Right atrium auricular region (tissue), 2 donors: ENCODE results near the gene SLAMF1. TPM values are rescaled to one million over a fixed set of nuclear protein-coding genes. Genes with fewer than 3 reads are reported as not detected.

Experiments used
- DNase-seq: peaks from one replicate; pipeline ENCODE4 v3.0.0-alpha.2; 2019; ENCODE audit warnings: low spot score
- H3K27ac ChIP-seq, 2 donors: fragments of 200-600 bp; sonication (generic); 1 replicate in 1 of 2; 2 replicates in 1 of 2; pipeline ENCODE4 v1.5.1; 2016 to 2019
- H3K27me3 ChIP-seq, 2 donors: fragments of 200-600 bp; sonication (generic); one replicate each; pipeline versions ENCODE4 v1.5.1 to v1.6.0; 2017 to 2019
- H3K36me3 ChIP-seq: fragments of 200-600 bp; sonication (generic); one replicate; pipeline ENCODE4 v1.5.1; 2016
- H3K4me1 ChIP-seq, 2 donors: fragments of 200-600 bp; sonication (generic); one replicate each; pipeline versions ENCODE4 v1.5.1 to v1.6.0; 2017 to 2019
- H3K4me3 ChIP-seq, 2 donors: fragments of 200-600 bp; sonication (generic); 1 replicate in 1 of 2; 2 replicates in 1 of 2; pipeline ENCODE4 v1.5.1; 2017 to 2019; ENCODE audit warnings: mild to moderate bottlenecking in 1 of 2, moderate library complexity in 1 of 2
- H3K9me3 ChIP-seq, 2 donors: fragments of 200-600 bp; sonication (generic); one replicate each; pipeline ENCODE4 v1.5.1; 2019
- total RNA-seq, 2 donors: library from RNA; depleted of rRNA; stranded (reverse); fragments of >200 nt; gene quantifications; one replicate each; pipeline ENCODE4 v1.1.0, GENCODE V29; 2016
- TF ChIP-seq, protein P1 (sequence below), 2 donors: fragments of 200-600 bp; sonication (generic); IDR thresholded peaks; one replicate each; pipeline ENCODE4 v1.5.1; 2019; ENCODE audit warnings: antibody characterized with exemption in 2 of 2

SLAMF1 gene
- total RNA-seq, 2 donors from 2014 or later, result 0.11 to 0.31 TPM

DNA sequence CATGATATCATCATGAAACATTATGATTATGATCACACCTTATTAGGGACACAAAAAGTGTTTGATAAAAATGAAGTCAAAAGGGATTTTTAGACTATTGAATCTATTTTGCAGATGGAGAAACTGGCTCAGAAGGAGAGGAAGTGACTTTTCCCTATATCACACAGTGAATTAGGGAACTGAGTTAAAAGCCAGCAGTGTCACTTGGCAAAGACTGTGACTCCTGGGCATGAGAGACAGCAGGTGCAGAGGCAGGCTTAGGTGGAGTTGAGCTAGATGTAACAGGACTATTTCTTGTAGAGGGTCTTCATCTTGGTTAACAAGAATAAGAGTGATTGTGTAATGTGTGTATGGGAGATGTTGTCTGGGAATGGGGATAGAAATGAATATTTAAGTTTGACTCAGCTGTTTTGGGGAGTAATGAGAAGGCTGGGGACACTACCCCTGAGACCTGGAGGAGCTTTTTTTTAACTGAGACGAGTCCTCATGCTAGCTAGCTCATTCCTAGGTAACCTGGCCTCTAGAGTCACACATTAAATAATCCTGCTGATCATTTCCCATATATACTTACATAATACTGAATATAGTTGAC is 66.5 kb downstream of the SLAMF1 start:
- no peak for DNase-seq
- Histone ChIP-seq H3K36me3 (no peaks in the 10 kb centered on the region), H3K4me3 (no peak overlapping the region), H3K4me1 (no peaks in the 10 kb centered on the region), H3K27ac (no peak overlapping the region), H3K9me3 (peaks cover 0 to 7% of the 10 kb centered on the region in 2 donors), H3K27me3 (no peaks in the 10 kb centered on the region)
- TF ChIP-seq, protein P1, sequence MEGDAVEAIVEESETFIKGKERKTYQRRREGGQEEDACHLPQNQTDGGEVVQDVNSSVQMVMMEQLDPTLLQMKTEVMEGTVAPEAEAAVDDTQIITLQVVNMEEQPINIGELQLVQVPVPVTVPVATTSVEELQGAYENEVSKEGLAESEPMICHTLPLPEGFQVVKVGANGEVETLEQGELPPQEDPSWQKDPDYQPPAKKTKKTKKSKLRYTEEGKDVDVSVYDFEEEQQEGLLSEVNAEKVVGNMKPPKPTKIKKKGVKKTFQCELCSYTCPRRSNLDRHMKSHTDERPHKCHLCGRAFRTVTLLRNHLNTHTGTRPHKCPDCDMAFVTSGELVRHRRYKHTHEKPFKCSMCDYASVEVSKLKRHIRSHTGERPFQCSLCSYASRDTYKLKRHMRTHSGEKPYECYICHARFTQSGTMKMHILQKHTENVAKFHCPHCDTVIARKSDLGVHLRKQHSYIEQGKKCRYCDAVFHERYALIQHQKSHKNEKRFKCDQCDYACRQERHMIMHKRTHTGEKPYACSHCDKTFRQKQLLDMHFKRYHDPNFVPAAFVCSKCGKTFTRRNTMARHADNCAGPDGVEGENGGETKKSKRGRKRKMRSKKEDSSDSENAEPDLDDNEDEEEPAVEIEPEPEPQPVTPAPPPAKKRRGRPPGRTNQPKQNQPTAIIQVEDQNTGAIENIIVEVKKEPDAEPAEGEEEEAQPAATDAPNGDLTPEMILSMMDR (IDR thresholded peaks at IDR 0.05), result no peak

DNA sequence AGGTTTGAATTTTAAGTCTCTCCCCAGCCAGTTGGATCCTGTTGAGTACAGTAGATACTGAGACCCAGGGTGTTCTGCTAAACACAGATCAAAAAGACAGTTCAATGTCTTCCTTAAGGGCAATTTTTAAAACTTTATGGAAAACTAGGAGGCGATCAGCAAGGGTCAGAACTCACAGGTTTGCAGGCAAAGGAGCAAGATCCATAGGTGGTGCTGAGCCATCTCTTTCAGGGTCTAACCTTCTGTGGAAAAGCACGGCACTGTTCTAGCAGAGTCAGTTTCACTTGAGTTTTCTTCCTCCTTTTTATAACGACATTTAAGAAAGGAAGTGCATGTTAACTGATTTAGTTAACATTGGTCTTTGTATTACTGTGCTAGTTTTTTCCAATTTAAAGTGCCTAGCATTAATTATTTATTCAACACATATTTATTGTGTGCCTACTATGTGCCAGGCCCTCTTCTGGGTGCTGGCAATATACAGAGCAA is 67.6 kb downstream of the SLAMF1 start, which contains the start of gene CD84:
Gene CD84, minus strand, starts transcription at position 281 of the 486 bp plus-strand sequence. Its CDS starts 59 bp downstream, at position 222.
- no peak for DNase-seq
- Histone ChIP-seq H3K36me3 (no peaks in the 10 kb centered on the region), H3K4me1 (no peaks in the 10 kb centered on the region), H3K9me3 (peaks cover 0 to 7% of the 10 kb centered on the region in 2 donors), H3K27me3 (no peaks in the 10 kb centered on the region), H3K27ac (no peak within 1 kb of the TSS), H3K4me3 (peak within 1 kb of the TSS in 1 of 2 donors; percentile 14)
- TF ChIP-seq, protein P1 (IDR thresholded peaks at IDR 0.05), result no peak

DNA sequence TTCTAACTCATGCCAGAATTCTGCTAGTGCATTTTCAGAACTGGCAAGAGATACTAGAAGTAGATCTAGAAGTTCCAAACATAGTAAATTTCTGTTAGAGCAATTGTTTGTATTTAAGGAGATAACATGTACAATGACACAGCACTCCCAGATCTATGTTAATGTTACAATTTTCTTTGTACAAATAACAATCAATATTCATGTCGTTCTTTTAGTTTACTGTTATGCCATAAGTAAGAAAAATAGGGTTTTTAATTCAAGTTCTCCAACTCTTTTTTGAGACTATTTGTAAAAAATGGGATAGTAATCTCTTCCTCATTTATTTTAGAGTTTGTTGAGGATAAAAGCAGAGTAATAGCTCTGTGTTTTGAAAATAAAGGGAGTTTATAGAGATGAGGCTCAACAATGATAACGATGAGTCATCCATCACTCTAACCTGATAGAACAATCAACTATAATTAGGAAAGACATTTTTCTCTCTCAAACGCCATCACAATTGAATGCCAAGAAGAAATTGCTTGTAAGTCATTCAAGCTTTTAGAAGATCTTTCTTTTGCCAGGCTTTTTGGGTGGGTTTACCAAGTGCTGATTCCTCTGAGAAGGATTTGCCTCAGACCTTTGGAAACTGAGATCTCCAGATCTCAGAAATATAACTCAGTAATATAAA is 68.2 kb downstream of the SLAMF1 start:
- H3K36me3 ChIP-seq, result no peaks in the 10 kb centered on the region
- peak overlapping the region in 1 of 2 donors; percentile 14 for H3K4me3 ChIP-seq

DNA sequence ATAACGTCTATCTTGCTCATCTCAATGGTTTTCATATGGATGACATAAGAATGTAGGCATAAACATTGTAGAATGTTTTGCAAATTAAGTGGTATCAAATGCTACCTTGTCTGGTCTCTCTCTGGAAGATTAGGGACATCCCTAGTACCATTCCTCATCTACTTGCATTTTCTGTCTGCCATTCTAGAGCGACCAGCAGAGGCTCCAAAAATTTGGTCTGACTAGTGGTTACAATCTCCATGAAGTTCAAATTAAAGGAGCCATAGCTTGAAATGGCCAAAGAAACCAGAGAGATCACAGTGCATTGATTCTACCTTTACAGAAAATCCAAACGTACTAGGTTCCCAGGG is 68.7 kb downstream of the SLAMF1 start:
- H3K4me1 ChIP-seq, result no peaks in the 10 kb centered on the region
- H3K27ac ChIP-seq, result no peak overlapping the region
- no peaks in the 10 kb centered on the region for H3K27me3 ChIP-seq
- no peak for DNase-seq
- TF ChIP-seq, protein P1 (IDR thresholded peaks at IDR 0.05), result no peak
- H3K4me3 ChIP-seq, result no peak overlapping the region
- peaks cover 0 to 2% of the 10 kb centered on the region in 2 donors for H3K9me3 ChIP-seq
- H3K36me3 ChIP-seq, result no peaks in the 10 kb centered on the region

More for the DNA sequence above, 68.2 kb downstream of the SLAMF1 start:
- Histone ChIP-seq H3K27ac (no peak overlapping the region), H3K27me3 (no peaks in the 10 kb centered on the region), H3K4me1 (no peaks in the 10 kb centered on the region), H3K9me3 (peaks cover 0 to 7% of the 10 kb centered on the region in 2 donors)
- TF ChIP-seq, protein P1 (IDR thresholded peaks at IDR 0.05), result no peak
- no peak for DNase-seq

DNA sequence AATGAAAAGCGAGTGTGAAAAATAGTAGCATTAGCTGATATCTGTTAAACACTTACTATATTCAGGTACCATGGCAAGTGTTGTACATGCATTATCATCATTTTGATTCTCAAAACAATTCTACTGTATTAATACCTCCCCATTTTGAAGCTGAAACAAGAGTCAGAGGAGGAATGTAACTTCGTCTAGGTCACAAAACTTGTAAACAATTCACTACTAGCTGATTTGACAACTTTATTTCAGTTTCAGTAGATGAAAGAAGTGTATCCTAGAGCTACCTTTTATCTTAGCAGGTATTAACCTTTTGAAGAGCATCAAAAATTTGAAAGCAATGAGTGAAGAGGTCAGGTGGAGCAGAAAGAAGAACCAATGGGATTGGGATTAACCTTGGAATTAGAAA is 69.2 kb downstream of the SLAMF1 start:
- Histone ChIP-seq H3K4me1 (no peaks in the 10 kb centered on the region), H3K27ac (no peak overlapping the region), H3K36me3 (no peaks in the 10 kb centered on the region), H3K9me3 (no peaks in the 10 kb centered on the region), H3K27me3 (no peaks in the 10 kb centered on the region), H3K4me3 (no peak overlapping the region)
- TF ChIP-seq, protein P1 (IDR thresholded peaks at IDR 0.05), result no peak
- DNase-seq, result no peak
